DOHH2 (cell line): ENCODE measurements around the gene ENDOG.
"Not testable (repeated sequence)": the region's sequence is repeated elsewhere in the genome, so short reads cannot be mapped to it uniquely, and the experiment has no call there.

Source experiments
- CTCF ChIP-seq: fragments of 200-600 bp; sonication (generic); IDR thresholded peaks from one replicate; pipeline ENCODE4 v1.5.1; 2014; ENCODE audit warnings: antibody characterized with exemption, mild to moderate bottlenecking, low read depth, low read length; ENCODE audit not compliant: poor library complexity, severe bottlenecking
- EZH2phosphoT487 ChIP-seq: fragments of 200-600 bp; sonication (generic); IDR thresholded peaks from 2 replicates; pipeline ENCODE4 v1.6.1; 2017; ENCODE audit warnings: borderline replicate concordance, mild to moderate bottlenecking, antibody characterized with exemption, low read length, moderate library complexity, mixed read lengths

GRCh38 chr9:128870941-128871265, 52.6 kb downstream of the ENDOG start:
- not testable (repeated sequence) for TF ChIP-seq CTCF, EZH2phosphoT487
